Mesothelial cell of epicardium (in vitro differentiated cells): Measurements from ENCODE around the gene MDGA2. TPM values are rescaled to one million over a fixed set of nuclear protein-coding genes. Genes with fewer than 3 reads are reported as not detected.

ENCODE experiments used
- DNase-seq, 2 experiments: peaks; one replicate each; pipeline ENCODE4 v3.0.0; 2021; ENCODE audit warnings: low spot score in 2 of 2; ENCODE audit not compliant: unreplicated experiment in 2 of 2
- H3K27ac Mint-ChIP-seq: 2 replicates; pipeline ENCODE4 v1.8.0; 2021; ENCODE audit warnings: mixed read lengths
- H3K27me3 Mint-ChIP-seq: 2 replicates; pipeline ENCODE4 v1.8.0; 2021; ENCODE audit warnings: low read depth, mixed read lengths
- H3K36me3 Mint-ChIP-seq: 2 replicates; pipeline ENCODE4 v1.8.0; 2021; ENCODE audit warnings: mixed read lengths
- H3K4me1 Mint-ChIP-seq: 2 replicates; pipeline ENCODE4 v1.8.0; 2021; ENCODE audit warnings: mixed read lengths
- H3K4me3 Mint-ChIP-seq: 2 replicates; pipeline ENCODE4 v1.8.0; 2021; ENCODE audit warnings: mild to moderate bottlenecking, moderate library complexity, mixed read lengths
- H3K9me3 Mint-ChIP-seq: 2 replicates; pipeline ENCODE4 v1.8.0; 2021; ENCODE audit warnings: mixed read lengths
- total RNA-seq: library from RNA; stranded (reverse); gene quantifications from 3 replicates; pipeline ENCODE4 v1.2.1, GENCODE V29; 2021
- TF ChIP-seq, protein P1 (sequence below): fragments of 200-600 bp; sonication (generic); IDR thresholded peaks from one replicate; pipeline ENCODE4 v1.5.0; 2021; ENCODE audit warnings: antibody characterized with exemption; ENCODE audit not compliant: unreplicated experiment

Gene MDGA2
- total RNA-seq, 1 donor from 2014 or later: 0.27 TPM

DNA sequence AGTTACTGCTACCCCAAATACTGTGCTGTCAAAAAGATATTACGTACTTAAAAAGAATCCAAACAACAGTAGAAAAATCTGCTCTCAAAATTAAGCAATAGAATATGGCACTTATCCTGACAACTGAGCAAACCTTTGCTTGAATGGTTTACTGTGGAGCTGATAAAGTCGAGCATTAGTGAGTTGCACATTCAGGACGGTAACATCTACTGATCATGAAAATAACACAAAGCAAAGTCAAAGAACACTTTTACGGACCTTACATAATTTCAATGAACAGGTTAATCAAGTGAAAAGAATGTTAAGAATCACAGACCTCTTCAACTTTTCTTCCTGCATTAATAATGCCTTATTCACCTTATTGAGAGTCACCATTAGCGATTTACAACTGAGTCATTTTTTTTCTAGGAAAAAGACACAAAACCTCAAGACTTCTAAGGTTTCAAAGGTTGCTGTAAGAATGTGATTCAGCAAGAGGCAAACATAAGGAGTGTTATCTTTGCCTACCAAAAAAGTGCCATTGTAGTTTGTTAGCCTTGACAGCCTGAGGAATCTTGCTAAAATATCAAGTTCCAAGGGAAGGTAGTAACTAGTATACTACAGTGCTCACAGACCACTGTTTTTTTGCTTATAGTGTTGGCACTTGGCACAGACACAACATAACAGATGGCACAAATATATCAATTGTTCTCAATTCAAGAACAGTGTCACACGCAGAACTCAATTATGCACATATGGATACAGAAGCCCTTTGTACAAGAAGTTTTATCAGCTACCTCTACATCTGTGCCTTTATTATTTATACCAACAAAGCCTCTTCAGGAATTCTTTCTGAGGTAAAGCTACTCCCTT is 689.6 kb downstream of the MDGA2 start:
- H3K27me3 Mint-ChIP-seq: peaks cover 24% of the 10 kb centered on the region
- H3K4me1 Mint-ChIP-seq: peaks cover 3% of the 10 kb centered on the region
- TF ChIP-seq, protein P1, sequence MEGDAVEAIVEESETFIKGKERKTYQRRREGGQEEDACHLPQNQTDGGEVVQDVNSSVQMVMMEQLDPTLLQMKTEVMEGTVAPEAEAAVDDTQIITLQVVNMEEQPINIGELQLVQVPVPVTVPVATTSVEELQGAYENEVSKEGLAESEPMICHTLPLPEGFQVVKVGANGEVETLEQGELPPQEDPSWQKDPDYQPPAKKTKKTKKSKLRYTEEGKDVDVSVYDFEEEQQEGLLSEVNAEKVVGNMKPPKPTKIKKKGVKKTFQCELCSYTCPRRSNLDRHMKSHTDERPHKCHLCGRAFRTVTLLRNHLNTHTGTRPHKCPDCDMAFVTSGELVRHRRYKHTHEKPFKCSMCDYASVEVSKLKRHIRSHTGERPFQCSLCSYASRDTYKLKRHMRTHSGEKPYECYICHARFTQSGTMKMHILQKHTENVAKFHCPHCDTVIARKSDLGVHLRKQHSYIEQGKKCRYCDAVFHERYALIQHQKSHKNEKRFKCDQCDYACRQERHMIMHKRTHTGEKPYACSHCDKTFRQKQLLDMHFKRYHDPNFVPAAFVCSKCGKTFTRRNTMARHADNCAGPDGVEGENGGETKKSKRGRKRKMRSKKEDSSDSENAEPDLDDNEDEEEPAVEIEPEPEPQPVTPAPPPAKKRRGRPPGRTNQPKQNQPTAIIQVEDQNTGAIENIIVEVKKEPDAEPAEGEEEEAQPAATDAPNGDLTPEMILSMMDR: no peak
- H3K27ac Mint-ChIP-seq: no peak overlapping the region
- H3K36me3 Mint-ChIP-seq: no peaks in the 10 kb centered on the region
- no peak for DNase-seq
- H3K9me3 Mint-ChIP-seq: no peaks in the 10 kb centered on the region
- H3K4me3 Mint-ChIP-seq: no peak overlapping the region

DNA sequence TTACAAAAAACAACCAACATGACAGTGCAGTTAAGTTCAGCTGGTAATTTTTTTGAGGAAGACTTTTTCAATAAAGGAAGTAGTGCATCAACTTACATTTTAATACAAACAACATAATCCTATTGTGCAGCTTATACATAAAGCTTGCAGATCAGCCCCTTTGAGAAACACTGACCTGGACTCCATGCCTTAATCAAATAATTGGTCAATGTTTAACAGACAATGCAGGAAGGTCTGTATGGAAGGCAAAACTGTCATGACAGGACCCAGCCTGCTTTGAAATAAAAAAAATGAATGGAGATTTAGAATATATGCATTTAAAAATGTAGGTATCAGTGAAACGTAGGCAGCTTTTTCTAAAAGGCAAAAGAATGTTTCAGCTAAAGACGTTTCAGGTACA is 702.1 kb downstream of the MDGA2 start:
- H3K4me3 Mint-ChIP-seq: no peak overlapping the region
- no peaks in the 10 kb centered on the region for H3K27me3 Mint-ChIP-seq
- DNase-seq: no peak
- no peaks in the 10 kb centered on the region for H3K9me3 Mint-ChIP-seq
- H3K4me1 Mint-ChIP-seq: no peaks in the 10 kb centered on the region
- TF ChIP-seq, protein P1: no peak
- no peaks in the 10 kb centered on the region for H3K36me3 Mint-ChIP-seq
- H3K27ac Mint-ChIP-seq: no peak overlapping the region

DNA sequence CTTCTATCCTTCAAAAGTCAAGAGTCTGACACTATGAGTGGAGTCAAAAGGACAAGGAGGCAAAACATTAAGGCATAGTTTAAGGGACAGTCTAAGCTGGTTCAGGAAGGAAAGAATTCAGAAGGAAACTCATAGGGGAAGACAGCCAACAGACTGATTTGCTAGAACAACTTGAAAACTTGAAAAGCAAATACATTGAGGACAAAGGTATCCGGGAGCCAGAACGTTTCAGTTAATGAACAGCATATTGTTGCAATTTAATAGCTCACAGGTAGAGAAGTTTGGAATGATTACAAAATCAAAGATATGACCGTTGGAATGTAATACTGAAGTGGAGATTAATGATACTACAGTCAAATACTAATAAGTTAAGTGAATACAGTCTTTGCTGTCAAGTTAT is 711.0 kb downstream of the MDGA2 start:
- DNase-seq: no peak
- H3K36me3 Mint-ChIP-seq: no peaks in the 10 kb centered on the region
- no peak overlapping the region for H3K27ac Mint-ChIP-seq
- no peak overlapping the region for H3K4me3 Mint-ChIP-seq
- TF ChIP-seq, protein P1: no peak
- no peaks in the 10 kb centered on the region for H3K4me1 Mint-ChIP-seq
- H3K9me3 Mint-ChIP-seq: peaks cover 4% of the 10 kb centered on the region
- peaks cover 2% of the 10 kb centered on the region for H3K27me3 Mint-ChIP-seq

DNA sequence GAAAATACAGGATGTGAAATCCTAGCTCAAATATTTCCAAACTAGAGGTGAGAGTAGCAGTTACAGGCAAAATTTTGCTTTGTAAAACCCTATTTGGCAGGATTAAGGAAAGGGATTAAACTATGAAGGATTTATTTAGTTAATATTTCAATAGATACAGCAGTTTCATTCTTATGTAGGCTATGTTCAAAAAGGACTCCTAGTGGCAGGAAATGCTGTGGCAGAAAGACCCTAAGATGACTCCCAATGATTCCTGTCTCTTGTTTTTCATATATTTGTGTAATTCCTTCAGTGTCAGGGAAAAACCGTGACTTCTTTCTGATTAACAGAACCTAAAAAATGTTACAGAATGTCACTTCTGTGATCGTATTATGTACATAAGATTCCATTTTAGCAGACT is 724.3 kb downstream of the MDGA2 start:
- H3K4me3 Mint-ChIP-seq: no peak overlapping the region
- no peaks in the 10 kb centered on the region for H3K36me3 Mint-ChIP-seq

DNA sequence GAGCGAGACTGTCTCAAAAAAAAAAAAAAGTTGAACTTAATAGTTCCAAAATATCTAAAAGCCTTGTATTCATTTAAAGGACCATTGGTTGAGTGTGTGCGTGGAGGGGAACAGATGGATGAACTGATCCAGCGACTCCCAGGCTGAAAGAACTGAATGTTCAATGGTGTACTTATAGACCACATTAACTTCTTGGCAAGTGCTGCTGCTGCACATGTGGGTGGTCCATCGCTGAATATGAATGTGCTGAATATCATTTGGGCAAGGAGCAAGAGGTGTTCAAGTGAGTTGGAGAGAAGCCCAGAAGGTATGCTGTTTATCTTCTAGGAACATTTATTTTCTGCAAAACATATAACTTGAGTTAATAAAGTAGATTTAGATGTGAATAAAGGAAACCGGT is 734.8 kb downstream of the MDGA2 start:
- H3K4me3 Mint-ChIP-seq: no peak overlapping the region
- H3K27ac Mint-ChIP-seq: no peak overlapping the region
- peaks cover 31% of the 10 kb centered on the region for H3K9me3 Mint-ChIP-seq
- TF ChIP-seq, protein P1: no peak
- peaks cover 3% of the 10 kb centered on the region for H3K36me3 Mint-ChIP-seq
- H3K27me3 Mint-ChIP-seq: no peaks in the 10 kb centered on the region
- H3K4me1 Mint-ChIP-seq: no peaks in the 10 kb centered on the region
- no peak for DNase-seq

More for the DNA sequence above, 724.3 kb downstream of the MDGA2 start:
- Mint-ChIP-seq H3K27me3 (no peaks in the 10 kb centered on the region), H3K27ac (no peak overlapping the region), H3K4me1 (no peaks in the 10 kb centered on the region), H3K9me3 (peaks cover 22% of the 10 kb centered on the region)
- TF ChIP-seq, protein P1: no peak
- no peak for DNase-seq
